NCI-H2107 treated with DMSO at 0.1 percent for 48 hours (cell line): ENCODE measurements around the gene ADARB1.

ENCODE experiments used
- DNase-seq: peaks from one replicate; lab custom pipeline; 2025; ENCODE audit not compliant: unreplicated experiment; lab: John Stamatoyannopoulos, UW

Gene ADARB1

GRCh38 chr21:45147473-45148315 is 73.3 kb downstream of the ADARB1 start:
- no peak for DNase-seq

- no peak for DNase-seq
Measured at GRCh38 chr21:45148316-45148990, 74.1 kb downstream of the ADARB1 start.

GRCh38 chr21:45149021-45149420 is 74.6 kb downstream of the ADARB1 start:
- DNase-seq, result no peak

GRCh38 chr21:45150638-45151131 is 76.3 kb downstream of the ADARB1 start:
- DNase-seq, result no peak

- no peak for DNase-seq
Measured at GRCh38 chr21:45151445-45152160, 77.2 kb downstream of the ADARB1 start.

- no peak for DNase-seq
Measured at GRCh38 chr21:45152265-45152746, 77.9 kb downstream of the ADARB1 start.

GRCh38 chr21:45153358-45154318 is 79.3 kb downstream of the ADARB1 start:
- no peak for DNase-seq

GRCh38 chr21:45154511-45155508 is 80.4 kb downstream of the ADARB1 start:
- no peak for DNase-seq

- no peak for DNase-seq
Measured at GRCh38 chr21:45155910-45156309, 81.5 kb downstream of the ADARB1 start.

- no peak for DNase-seq
Measured at GRCh38 chr21:45156459-45156858, 82.1 kb downstream of the ADARB1 start.

- no peak for DNase-seq
Measured at GRCh38 chr21:45157932-45158331, 83.6 kb downstream of the ADARB1 start.

GRCh38 chr21:45158491-45159423 is 84.4 kb downstream of the ADARB1 start:
- no peak for DNase-seq

- no peak for DNase-seq
Measured at GRCh38 chr21:45160198-45160597, 85.8 kb downstream of the ADARB1 start.

GRCh38 chr21:45161038-45161945 is 86.9 kb downstream of the ADARB1 start:
- no peak for DNase-seq

- DNase-seq, result no peak
Measured at GRCh38 chr21:45162115-45162514, 87.7 kb downstream of the ADARB1 start.

GRCh38 chr21:45162809-45163208 is 88.4 kb downstream of the ADARB1 start:
- DNase-seq, result no peak
